Occipital lobe (tissue), 2 donors: ENCODE results near the gene TRAK2. TPM values are rescaled to one million over a fixed set of nuclear protein-coding genes. Genes with fewer than 3 reads are reported as not detected.
"Not testable (repeated sequence)": the region's sequence is repeated elsewhere in the genome, so short reads cannot be mapped to it uniquely, and the experiment has no call there.

Experiments used
- DNase-seq: peaks from one replicate; lab custom pipeline; 2025; lab: John Stamatoyannopoulos, UW
- total RNA-seq: library from RNA; depleted of rRNA; stranded (reverse); fragments of >200 nt; gene quantifications from one replicate; pipeline ENCODE4 v1.2.3, GENCODE V29; 2014

TRAK2 gene, protein sequence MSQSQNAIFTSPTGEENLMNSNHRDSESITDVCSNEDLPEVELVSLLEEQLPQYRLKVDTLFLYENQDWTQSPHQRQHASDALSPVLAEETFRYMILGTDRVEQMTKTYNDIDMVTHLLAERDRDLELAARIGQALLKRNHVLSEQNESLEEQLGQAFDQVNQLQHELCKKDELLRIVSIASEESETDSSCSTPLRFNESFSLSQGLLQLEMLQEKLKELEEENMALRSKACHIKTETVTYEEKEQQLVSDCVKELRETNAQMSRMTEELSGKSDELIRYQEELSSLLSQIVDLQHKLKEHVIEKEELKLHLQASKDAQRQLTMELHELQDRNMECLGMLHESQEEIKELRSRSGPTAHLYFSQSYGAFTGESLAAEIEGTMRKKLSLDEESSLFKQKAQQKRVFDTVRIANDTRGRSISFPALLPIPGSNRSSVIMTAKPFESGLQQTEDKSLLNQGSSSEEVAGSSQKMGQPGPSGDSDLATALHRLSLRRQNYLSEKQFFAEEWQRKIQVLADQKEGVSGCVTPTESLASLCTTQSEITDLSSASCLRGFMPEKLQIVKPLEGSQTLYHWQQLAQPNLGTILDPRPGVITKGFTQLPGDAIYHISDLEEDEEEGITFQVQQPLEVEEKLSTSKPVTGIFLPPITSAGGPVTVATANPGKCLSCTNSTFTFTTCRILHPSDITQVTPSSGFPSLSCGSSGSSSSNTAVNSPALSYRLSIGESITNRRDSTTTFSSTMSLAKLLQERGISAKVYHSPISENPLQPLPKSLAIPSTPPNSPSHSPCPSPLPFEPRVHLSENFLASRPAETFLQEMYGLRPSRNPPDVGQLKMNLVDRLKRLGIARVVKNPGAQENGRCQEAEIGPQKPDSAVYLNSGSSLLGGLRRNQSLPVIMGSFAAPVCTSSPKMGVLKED
- 47.3 TPM for total RNA-seq

DNA sequence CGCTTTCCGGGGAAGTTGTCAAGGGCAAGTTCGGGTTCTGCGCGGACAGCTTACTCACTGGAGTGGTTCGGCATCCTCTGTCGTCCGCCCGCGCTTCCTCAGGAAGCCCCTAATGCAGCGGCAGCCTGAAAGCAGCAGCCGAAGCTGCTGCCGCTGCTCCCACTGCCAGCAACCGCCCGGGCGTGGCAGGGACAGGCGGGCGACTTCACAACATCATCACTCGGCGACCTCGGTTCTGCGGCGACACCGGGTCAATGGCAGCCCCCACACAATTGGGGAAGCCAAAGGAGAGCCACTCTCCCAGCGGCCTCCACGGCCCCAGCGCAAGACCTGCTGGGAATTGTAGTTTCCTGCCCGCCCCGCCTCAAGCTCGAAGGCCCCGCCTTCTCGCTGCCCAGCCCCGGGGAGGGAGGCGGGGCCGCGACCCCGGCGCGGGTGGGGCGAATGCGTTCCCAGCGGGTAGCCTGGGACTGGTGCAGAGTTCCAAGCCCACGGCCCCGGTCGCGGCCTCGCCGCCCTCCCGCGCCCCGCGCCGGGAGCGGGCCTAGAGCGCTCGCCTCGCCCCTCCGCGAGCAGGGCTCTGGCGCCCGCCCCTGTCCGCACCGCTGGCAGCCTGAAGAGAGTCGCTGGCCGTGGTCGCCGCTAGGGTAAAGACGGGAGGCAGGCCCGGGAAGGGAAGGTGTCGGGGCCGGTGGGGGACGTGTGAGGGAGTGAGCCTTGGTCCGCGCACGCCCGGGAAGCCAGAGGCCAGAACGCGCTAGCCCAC is at the start of gene TRAK2, which contains the start of gene STRADB:
TRAK2 (minus strand) TSS at position 167 of the 766 bp plus-strand sequence. CDS start 30,951 bp downstream, outside the sequence.
STRADB (plus strand) TSS at position 449 of the 766 bp plus-strand sequence. CDS start 3,101 bp downstream, outside the sequence.
- DNase-seq, result peak; percentile 95

DNA sequence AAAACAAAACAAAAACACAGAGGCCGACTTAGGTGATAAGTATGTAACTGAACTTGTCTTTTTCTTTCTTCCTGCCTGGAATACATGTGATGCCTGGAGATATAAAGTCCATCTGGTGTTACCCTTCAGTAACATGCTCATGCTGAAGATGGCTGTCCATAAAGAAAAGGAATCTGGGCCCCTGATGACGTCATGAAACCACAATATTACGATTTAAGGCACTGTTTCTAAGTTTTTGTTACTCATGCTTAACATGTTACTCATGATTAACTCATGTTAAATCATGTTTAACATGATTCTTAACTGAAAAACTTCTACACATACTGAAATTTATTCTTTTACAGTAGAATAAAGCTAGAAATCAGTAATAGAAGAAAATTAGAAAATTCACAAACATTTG is 49.3 kb upstream of the TRAK2 start:
- DNase-seq, result no peak

DNA sequence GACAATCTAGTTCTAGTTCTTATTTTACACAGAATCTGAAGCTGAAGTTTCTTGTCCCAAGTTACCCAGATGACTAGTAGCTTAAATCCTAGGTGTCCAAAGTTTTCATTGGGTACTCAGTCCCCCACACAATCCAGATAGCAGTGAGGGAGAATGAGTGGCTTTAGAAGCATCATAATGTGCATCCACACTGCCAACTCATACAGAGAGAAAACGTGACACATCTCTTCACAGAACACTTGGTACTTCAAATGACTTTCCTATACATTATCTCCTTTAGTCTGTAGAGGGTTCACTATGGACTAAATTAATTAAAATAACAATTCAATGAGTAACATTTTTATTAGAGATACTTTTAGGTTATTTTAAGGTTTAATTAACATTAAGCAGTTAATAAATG is 45.5 kb upstream of the TRAK2 start:
- no peak for DNase-seq

DNA sequence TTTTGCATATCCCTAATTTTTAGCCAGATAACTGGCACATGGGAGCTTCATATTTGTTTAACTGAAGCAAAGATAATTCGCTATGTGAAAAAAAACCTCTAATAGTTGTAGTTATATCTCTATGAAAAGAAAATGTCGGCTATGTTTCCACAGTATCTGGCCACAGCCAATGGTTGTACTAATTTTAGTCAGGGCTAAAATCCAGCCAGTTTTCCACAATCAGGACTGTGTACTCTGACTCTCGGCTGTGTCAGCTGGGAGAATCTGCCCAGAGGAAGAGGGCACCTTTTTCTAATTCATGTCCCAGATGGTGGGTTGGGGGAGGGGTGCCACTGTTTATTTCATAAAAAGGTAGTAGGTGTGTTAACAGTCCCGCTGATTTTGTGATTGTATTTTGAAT is 39.0 kb upstream of the TRAK2 start:
- no peak for DNase-seq

DNA sequence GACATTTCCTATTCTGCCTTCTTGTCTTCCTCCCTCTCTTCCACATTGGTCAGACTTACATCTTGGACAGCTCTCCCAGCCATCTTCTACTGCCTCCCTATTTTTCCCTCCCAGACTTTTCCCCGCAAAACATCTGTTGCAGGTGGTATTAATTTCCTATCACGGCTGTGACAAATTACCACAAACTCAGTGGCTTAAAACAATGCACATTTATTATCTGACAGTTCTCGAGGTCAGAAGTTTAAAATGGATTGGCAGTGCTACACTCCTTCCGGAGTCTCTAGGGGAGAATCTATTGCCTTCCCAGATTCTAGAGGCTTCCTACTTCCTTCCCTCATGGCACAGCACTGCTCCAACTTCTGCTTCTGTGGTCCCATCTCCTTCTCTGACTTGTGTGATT is 33.5 kb upstream of the TRAK2 start:
- no peak for DNase-seq

DNA sequence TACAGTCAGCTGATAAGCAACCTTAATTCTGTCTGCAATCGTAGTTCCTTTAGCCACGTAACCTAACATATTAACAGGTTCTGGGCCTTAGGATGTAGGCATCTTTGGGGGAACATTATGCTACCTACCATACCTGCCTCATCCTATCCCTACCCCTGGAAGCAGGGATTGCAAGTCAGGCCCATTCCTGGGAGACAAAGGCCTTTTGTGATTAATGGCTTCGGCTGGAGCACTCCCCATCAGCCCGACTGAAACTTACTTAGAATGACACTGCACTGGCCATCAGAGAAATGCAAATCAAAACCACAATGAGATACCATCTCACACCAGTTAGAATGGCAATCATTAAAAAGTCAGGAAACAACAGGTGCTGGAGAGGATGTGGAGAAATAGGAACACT is 32.5 kb upstream of the TRAK2 start:
- not testable (repeated sequence) for DNase-seq

DNA sequence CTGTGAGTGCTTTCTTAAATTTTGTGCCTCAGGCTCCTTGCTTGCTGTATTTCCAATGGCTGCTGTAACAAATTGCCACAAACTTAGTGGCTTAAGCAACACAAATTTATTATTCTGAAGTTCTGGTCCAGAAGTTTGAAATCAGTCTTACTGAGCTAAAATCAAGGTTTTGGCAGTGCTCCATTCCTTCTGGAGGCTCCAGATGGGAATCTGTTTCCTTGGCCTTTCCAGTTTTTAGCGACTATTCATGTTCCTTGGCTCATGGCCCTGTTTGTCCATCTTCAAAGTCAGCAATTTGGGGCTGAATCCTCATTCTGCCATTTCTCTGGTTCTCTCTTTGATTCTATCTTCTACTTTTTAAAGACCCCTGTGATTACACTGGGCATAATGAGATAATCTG is 32.1 kb upstream of the TRAK2 start:
- no peak for DNase-seq

DNA sequence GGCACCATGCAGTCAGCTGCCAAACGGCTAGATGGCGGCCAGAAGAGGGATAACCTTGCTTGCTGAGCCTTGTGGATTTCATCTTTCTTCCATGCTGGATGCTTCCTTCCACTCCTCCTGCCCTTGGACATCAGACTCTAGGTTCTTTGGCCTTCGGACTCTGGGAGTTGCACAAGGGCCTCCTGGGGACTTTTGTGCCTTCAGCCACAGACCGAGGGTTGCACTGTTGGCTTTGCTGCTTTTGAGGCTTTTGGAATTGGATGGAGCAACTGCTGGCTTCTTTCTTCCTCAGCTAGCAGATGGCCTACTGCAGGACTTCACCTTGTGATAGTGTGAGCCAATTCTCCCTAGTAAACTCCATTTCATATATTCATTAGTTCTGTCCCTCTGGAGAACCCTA is 31.3 kb upstream of the TRAK2 start:
- DNase-seq, result no peak

DNA sequence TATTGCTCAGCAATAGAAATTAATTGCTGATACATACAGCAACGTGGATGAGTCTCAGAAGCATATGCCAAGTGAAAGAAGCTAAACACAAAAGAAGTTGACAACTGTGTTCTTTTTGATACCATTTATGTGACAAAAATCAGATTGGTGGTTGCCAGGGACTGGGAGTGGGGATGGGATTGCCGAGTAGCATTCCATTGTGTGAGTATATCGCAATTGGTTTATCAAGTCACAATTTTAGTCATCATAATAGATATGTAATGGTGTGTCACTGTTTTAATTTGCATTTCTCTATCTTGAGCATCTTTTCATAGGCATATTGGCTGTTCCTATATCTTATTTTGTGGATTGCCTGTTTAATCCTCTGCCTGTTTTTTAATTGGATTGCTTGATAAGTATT is 21.2 kb upstream of the TRAK2 start:
- no peak for DNase-seq

DNA sequence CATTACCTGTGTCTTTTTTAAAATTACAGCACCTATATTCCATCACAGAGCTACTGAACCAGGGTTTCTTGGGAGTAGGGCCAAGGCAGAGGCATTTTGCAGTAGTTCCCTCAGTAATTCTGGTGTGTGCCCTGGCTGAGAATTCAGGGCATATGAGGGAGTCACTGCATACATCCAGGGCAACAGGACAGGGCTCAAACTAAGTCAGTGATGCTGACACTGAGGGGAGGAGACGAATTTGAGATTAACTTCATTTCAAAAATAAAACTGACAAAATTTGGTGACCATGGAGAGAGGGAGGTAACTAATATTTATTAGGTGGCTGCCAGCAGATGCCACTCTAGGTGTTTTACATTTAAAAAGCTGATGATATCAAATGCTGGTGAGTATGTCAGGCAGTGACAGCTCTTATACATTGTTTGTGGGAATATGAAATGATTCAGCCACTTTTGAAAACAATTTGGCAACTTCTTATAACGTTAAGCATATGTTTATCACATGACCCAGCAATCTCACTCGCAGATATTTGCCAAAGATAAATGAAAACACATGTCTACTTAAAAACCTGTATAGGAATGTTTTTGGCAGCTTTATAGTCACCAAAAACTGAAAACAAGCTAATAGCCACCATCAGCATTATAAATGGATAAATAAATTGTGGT is 20.6 kb upstream of the TRAK2 start:
- no peak for DNase-seq

DNA sequence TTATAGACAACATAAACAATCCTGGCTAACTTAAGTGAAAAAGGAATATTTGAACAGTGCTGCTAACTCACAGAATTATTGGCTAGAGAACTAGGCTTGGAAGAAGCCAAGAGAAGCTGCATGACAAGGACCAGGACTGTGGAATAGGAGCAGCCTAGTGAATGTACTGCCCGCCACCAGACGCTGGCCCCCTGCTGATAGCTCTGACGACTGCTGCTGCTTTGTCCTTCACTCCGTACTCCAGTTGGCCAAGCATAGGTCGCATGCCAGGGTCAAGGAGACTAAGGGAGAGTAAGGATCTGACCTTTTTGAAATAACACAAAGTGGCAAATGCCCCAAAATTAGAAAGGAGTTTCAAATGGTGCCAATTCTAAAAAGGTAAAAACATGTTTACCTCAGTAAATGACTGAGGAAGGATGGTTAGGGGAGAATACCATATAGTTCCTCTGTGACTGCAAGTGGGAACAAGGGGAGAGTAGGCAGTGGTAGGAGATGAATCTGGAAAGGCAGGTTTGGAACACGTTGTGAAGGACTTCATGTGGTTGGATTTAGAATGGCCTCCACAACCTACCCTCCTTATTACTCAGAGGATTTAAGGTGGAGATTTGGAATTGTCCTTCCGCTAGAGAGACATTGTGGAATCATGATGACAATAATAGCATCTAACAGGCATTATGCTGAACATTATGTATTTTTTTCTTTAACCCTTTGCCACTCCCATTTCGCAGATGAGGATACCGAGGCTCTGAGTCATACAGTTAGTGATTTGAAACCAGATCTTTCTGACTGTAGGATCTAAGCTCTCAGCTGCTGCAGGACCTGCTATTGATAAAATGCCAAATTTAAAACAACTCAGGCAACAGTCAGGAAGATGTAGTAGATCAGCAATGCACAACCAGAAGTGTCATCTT is 19.8 kb upstream of the TRAK2 start:
- no peak for DNase-seq

DNA sequence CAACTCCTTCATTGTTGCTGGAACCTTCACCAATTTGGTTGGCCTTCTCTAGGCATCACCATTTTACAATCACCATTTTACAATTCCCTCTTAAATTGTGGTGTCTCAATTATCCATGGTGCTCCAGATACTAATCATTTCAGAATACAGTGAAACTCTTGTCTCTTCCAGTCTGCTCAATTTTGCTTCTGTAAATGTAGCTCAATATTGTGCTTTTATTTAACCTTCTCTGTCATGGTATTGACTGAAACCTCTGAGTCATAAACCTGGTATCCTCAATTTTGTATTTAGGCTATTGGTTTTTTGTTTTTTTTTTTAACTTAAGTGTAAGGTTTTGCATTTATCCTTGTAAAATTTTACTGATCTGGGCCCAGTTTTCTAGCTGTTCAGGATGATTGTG is 16.4 kb upstream of the TRAK2 start:
- DNase-seq, result no peak

DNA sequence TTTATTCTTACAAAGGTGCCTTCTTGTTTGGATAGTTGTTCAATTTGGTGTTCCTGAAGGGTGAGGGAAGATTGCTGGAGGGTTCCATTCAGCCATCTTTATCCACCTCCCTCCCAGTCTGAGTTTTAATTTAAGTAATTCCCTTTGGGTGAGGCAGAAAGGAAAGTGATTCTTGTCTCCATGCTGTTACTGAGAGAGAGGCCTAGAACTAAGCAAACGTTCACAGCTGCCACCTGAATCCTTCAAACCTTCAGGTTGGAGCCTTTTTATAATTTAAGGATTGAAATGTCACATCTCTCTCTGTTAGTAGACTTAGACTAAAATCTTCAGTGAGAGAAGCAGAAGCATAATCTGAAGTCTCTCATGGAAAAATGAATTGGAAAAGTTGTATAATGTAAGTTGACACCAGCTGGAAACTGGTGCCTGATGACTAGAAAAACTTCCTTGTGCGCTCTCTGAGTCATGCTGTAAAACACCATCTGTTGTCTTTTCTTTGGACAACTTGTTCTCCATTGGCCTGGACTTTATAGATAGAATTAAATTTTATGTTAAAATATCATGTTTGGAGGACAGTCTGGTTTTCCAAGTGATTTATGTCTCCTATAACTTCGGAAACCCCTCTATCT is 14.9 kb upstream of the TRAK2 start:
- DNase-seq, result no peak

DNA sequence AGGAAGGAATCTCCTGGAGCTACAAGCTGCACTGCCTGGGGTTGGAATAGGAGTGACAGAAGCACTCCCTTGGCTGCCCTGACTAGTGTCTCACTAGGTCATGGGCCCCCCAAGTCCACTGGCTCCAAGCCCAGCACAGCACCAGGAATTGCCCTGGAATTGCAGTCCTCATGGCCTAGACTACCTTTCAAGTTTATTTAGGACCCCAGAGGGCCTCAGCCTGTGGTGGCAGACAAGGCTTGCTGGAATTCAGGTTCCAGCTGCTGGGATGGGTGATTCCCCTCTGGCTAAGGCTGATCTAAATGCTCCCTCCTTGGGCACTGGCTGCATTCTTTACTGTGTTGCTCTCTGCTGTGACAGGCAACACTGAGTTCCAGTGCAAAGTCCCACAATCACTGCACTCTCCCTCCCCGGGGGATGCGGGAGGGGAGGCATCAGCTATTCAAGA is 14.3 kb upstream of the TRAK2 start:
- DNase-seq, result no peak

DNA sequence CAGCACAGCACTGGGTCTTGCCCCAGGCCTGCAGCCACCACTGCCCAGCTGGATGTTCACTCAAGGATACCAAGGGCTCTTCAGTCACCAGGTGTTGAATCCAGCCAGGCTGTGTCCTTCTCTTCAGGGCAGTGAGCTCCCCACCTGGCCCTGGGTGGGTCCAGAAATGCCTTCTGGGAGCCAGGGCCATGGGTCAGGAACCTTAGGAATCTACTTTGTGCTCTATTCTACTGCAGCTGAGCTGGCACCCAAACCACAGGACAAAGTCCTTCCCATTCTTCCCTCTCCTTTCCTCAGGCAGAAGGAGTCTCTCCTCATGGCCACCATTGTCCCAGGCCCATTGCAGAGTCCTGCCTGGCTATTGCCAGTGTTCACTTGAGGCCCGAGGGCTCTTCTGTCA is 13.3 kb upstream of the TRAK2 start:
- DNase-seq, result no peak

DNA sequence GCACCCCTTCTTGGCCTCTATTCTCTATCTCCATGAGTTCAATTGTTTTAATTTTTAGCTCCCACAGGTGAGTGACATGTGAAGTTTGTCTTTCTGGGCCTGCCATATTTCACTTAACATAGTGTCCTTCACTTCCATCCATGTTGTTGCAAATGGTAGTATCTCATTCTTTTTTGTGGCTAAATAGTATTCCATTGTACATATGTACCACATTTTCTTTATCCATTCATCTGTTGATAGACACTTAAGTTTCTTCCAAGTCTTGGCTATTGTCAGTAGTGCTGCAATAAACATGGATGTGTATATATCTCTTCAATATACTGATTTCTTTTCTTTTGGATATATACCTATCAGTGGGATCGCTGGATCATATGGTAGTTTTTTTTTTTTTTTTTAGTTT is 9.3 kb upstream of the TRAK2 start:
- no peak for DNase-seq

DNA sequence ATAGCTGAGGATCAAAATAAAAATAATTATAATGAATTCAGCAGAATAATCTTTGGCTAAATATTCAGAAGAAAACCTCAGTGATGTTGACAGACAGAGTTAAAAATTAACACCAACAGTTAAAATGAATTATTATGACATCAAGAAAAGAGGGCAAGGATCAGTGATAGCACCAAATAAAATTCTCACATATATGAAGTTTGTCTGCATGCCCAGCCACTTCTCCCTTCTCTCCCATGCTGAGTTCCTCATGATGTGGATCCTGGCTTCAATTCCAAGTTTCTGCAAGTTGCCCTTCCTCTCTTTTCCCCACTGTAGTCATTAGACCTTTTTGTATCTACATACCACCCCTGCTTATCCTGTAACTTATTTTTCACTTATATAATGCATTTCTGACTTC is 7.1 kb upstream of the TRAK2 start:
- DNase-seq, result no peak

DNA sequence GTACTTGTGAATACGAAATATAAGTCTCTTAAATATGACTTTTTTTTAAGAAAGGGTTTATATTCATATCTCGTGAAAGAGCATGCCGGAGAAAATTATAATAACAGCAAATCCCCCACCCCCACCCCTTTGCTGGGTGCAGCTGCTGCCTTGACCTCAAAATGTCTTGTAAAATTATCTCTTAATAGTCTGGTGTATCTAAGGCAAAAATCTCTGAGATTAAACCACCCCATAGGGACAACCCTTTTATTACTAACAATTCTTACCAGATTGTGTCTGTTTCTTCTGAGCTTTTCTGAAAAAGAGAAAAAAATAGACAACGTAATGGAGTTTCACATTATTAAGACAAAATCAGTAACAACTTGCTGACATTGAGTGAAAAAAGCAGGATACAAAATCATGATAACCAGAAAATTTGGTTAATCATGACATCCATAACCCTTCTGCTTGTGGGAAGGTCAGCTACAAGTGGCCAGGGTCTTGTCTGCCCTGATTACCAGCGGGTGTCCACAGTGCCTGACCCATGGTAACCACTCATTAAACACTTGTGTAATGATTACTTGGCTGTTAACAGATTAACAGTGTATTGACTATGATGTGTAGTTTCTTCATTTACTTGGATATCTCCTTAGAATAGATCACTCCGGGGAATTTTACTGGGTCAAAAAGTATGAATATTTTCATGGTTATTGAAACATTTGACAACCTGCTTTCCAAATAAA is 1.8 kb upstream of the TRAK2 start:
- DNase-seq, result no peak
